HCT116 (cell line): ENCODE measurements around the gene SYNE2. TPM values are rescaled to one million over a fixed set of nuclear protein-coding genes. Genes with fewer than 3 reads are reported as not detected.

Source experiments
- ATAC-seq: fragments of 200-7000 bp; cut with Tn5 transposase; 2 replicates; pipeline ENCODE4 v1.9.1; 2020; ENCODE audit warnings: mild to moderate bottlenecking, moderate library complexity
- BruUV-seq: library from RNA; stranded (reverse); fragments of 400-500 nt; replicated peaks from 2 replicates; lab custom pipeline; 2021; lab: Mats Ljungman, UMichigan
- CTCF ChIA-PET: fragments of 300-600 bp; sonication (Branson Sonifier 250); formaldehyde crosslinking; loops from one replicate; lab custom pipeline; 2021; ENCODE audit warnings: antibody characterized with exemption; lab: Charles Lee
- POLR2A ChIA-PET: fragments of 300-600, 350-600 bp; sonication (Branson Sonifier 250); formaldehyde crosslinking; loops from one replicate; lab custom pipeline; 2021; ENCODE audit warnings: antibody characterized with exemption; lab: Charles Lee
- RAD21 ChIA-PET, 2 experiments: fragments of 300-600 bp; sonication (Branson Sonifier 250); formaldehyde crosslinking; loops; one replicate each; lab custom pipeline; 2023; ENCODE audit warnings: low total read pairs in 2 of 2; ENCODE audit not compliant: uncharacterized antibody in 2 of 2, unreplicated experiment in 2 of 2, low non-redundant PET in 1 of 2; lab: Charles Lee
- DNase-seq: peaks from one replicate; pipeline ENCODE4 v3.0.0-alpha.2; 2010; ENCODE audit warnings: low read depth, low spot score
- H2AFZ ChIP-seq: fragments of 200-600 bp; shearing (Covaris generic), sonication (generic); 2 replicates; pipeline ENCODE4 v1.6.1; 2017; ENCODE audit warnings: low read depth, mixed run types, mixed read lengths, antibody characterized with exemption, low read length; ENCODE audit not compliant: poor library complexity, severe bottlenecking
- H3K27ac ChIP-seq: 2 replicates; pipeline ENCODE4 v1.5.1; 2012; ENCODE audit warnings: low read depth, low read length
- H3K27me3 ChIP-seq: fragments of 200-600 bp; sonication (generic); 2 replicates; pipeline ENCODE4 v1.6.1; 2016; ENCODE audit warnings: mixed run types, low read length, mixed read lengths; ENCODE audit not compliant: insufficient read depth
- H3K36me3 ChIP-seq, 2 experiments: fragments of 200-500 bp in 1 of 2; fragments of 200-600 bp in 1 of 2; sonication (Bioruptor generic) in 1 of 2; sonication (generic) in 1 of 2; 2 replicates each; pipeline versions ENCODE4 v1.5.1 to v1.6.1; 2014 to 2016; ENCODE audit warnings: low read length in 2 of 2, inconsistent platforms in 1 of 2, mixed read lengths in 1 of 2, mixed run types in 1 of 2; ENCODE audit not compliant: insufficient read depth in 2 of 2, control insufficient read depth in 1 of 2
- H3K4me1 ChIP-seq, 2 experiments: fragments of 200-600 bp in 1 of 2; sonication (generic) in 1 of 2; 2 replicates each; pipeline versions ENCODE4 v1.5.1 to v1.6.1; 2012 to 2017; ENCODE audit warnings: low read length in 2 of 2, inconsistent platforms in 1 of 2, mild to moderate bottlenecking in 1 of 2, mixed read lengths in 1 of 2, mixed run types in 1 of 2, moderate library complexity in 1 of 2; ENCODE audit not compliant: insufficient read depth in 2 of 2, control insufficient read depth in 1 of 2
- H3K4me2 ChIP-seq: fragments of 200-600 bp; sonication (generic); 2 replicates; pipeline ENCODE4 v1.6.1; 2017; ENCODE audit warnings: mixed run types, low read length, mixed read lengths
- H3K4me3 ChIP-seq, 2 experiments: fragments of 200-600 bp in 1 of 2; sonication (generic) in 1 of 2; replicated peaks in 1 of 2; 2 replicates each; pipeline ENCODE4 v1.5.1; 2011 to 2016; ENCODE audit warnings: low read length in 2 of 2, control low read depth in 1 of 2, low read depth in 1 of 2, mild to moderate bottlenecking in 1 of 2, mixed read lengths in 1 of 2, mixed run types in 1 of 2
- H3K79me2 ChIP-seq: fragments of 200-600 bp; sonication (generic); 2 replicates; pipeline ENCODE4 v1.6.1; 2017; ENCODE audit warnings: mild to moderate bottlenecking, mixed run types, low read length, moderate library complexity, mixed read lengths; ENCODE audit not compliant: insufficient read depth
- H3K9ac ChIP-seq: fragments of 200-600 bp; sonication (generic); 2 replicates; pipeline ENCODE4 v1.6.1; 2016; ENCODE audit warnings: low read length, mixed read lengths
- H3K9me2 ChIP-seq: fragments of 200-600 bp; sonication (generic), shearing (Covaris generic); 2 replicates; pipeline ENCODE4 v1.6.1; 2017; ENCODE audit warnings: mixed run types, mild to moderate bottlenecking, moderate library complexity; ENCODE audit not compliant: insufficient read depth
- H3K9me3 ChIP-seq, 2 experiments: fragments of 200-500 bp in 1 of 2; fragments of 200-600 bp in 1 of 2; sonication (Bioruptor generic) in 1 of 2; sonication (generic) in 1 of 2; 2 replicates each; pipeline ENCODE4 v1.6.1; 2014 to 2017; ENCODE audit warnings: low read length in 2 of 2, mixed read lengths in 2 of 2, inconsistent platforms in 1 of 2, low read depth in 1 of 2, mild to moderate bottlenecking in 1 of 2, mixed run types in 1 of 2, moderate library complexity in 1 of 2; ENCODE audit not compliant: control insufficient read depth in 1 of 2, insufficient read depth in 1 of 2
- H4K20me1 ChIP-seq: fragments of 200-600 bp; sonication (generic), shearing (Covaris generic); 2 replicates; pipeline ENCODE4 v1.6.1; 2017; ENCODE audit warnings: mixed run types, mild to moderate bottlenecking, moderate library complexity; ENCODE audit not compliant: insufficient read depth
- CBX3 ChIP-seq: IDR thresholded peaks from 2 replicates; pipeline ENCODE4 v1.6.1; 2012; ENCODE audit warnings: low read depth
- CEBPB ChIP-seq: IDR thresholded peaks from 2 replicates; pipeline ENCODE4 v1.6.1; 2012; ENCODE audit warnings: low read depth
- CTCF ChIP-seq, 3 experiments: fragments of 200-600 bp in 1 of 3; sonication (generic) in 1 of 3; IDR thresholded peaks in 2 of 3; conservative IDR thresholded peaks in 1 of 3; 2 replicates each; pipeline ENCODE4 v1.5.1; 2012 to 2017; ENCODE audit warnings: low read depth in 2 of 3, low read length in 2 of 3, antibody characterized with exemption in 1 of 3, borderline replicate concordance in 1 of 3, control low read depth in 1 of 3, mild to moderate bottlenecking in 1 of 3, mixed read lengths in 1 of 3, mixed run types in 1 of 3, moderate library complexity in 1 of 3; ENCODE audit not compliant: insufficient read depth in 1 of 3
- EGR1 ChIP-seq: IDR thresholded peaks from 2 replicates; pipeline ENCODE4 v1.6.1; 2012; ENCODE audit warnings: low read depth
- ELF1 ChIP-seq: IDR thresholded peaks from 2 replicates; pipeline ENCODE4 v1.6.1; 2012; ENCODE audit warnings: low read depth, borderline replicate concordance
- EZH2 ChIP-seq: fragments of 200-600 bp; sonication (generic); IDR thresholded peaks from 2 replicates; pipeline ENCODE4 v1.6.1; 2017; ENCODE audit warnings: antibody characterized with exemption, mixed run types
- EZH2phosphoT487 ChIP-seq: fragments of 200-600 bp; IDR thresholded peaks from 2 replicates; pipeline ENCODE4 v1.6.1; 2018; ENCODE audit warnings: antibody characterized with exemption, borderline replicate concordance
- FOSL1 ChIP-seq: IDR thresholded peaks from 2 replicates; pipeline ENCODE4 v1.6.1; 2012; ENCODE audit warnings: low read depth
- JUND ChIP-seq: IDR thresholded peaks from 2 replicates; pipeline ENCODE4 v1.6.1; 2012
- MAX ChIP-seq: IDR thresholded peaks from 2 replicates; pipeline ENCODE4 v1.6.1; 2012
- POLR2A ChIP-seq: IDR thresholded peaks from 2 replicates; pipeline ENCODE4 v1.7.0; 2011; ENCODE audit warnings: borderline replicate concordance; ENCODE audit not compliant: insufficient read depth, insufficient read length; ENCODE audit errors: extremely low read depth
- POLR2AphosphoS5 ChIP-seq: IDR thresholded peaks from 2 replicates; pipeline ENCODE4 v1.6.1; 2011; ENCODE audit warnings: mild to moderate bottlenecking, low read depth, low read length, moderate library complexity
- RAD21 ChIP-seq: IDR thresholded peaks from 2 replicates; pipeline ENCODE4 v1.6.1; 2012; ENCODE audit warnings: low read depth, mild to moderate bottlenecking
- SIN3A ChIP-seq: IDR thresholded peaks from 2 replicates; pipeline ENCODE4 v1.6.1; 2012; ENCODE audit warnings: low read depth
- SRF ChIP-seq: IDR thresholded peaks from 2 replicates; pipeline ENCODE4 v1.6.1; 2012; ENCODE audit warnings: low read depth
- YY1 ChIP-seq: IDR thresholded peaks from 2 replicates; pipeline ENCODE4 v1.6.1; 2011; ENCODE audit warnings: low read length, low read depth, moderate library complexity, mild to moderate bottlenecking; ENCODE audit not compliant: insufficient replicate concordance; ENCODE audit errors: extremely low read depth
- ZFX ChIP-seq: fragments of 450-650 bp; IDR thresholded peaks from 2 replicates; pipeline ENCODE4 v1.6.1; 2017
- ZNF274 ChIP-seq: fragments of 200-500 bp; sonication (Bioruptor generic); IDR thresholded peaks from 2 replicates; pipeline ENCODE4 v1.6.1; 2014; ENCODE audit warnings: mild to moderate bottlenecking, low read depth, low read length, inconsistent platforms
- intact Hi-C: fragments of 100-400 bp; cut with micrococcal nuclease; formaldehyde crosslinking; loops from 2 replicates; pipeline ENCODE4 v1.10.0; 2022
- total RNA-seq: library from RNA; stranded (reverse); gene quantifications from one replicate; pipeline ENCODE4 v1.2.1, GENCODE V29; 2021; ENCODE audit not compliant: unreplicated experiment
- TF ChIP-seq, protein P1 (sequence below): IDR thresholded peaks from 2 replicates; pipeline ENCODE4 v1.6.1; 2011; ENCODE audit warnings: mild to moderate bottlenecking, low read length, moderate library complexity; ENCODE audit not compliant: insufficient replicate concordance; ENCODE audit errors: extremely low read depth

SYNE2 gene
- total RNA-seq, 1 experiment from 2014 or later = 28.8 TPM

DNA sequence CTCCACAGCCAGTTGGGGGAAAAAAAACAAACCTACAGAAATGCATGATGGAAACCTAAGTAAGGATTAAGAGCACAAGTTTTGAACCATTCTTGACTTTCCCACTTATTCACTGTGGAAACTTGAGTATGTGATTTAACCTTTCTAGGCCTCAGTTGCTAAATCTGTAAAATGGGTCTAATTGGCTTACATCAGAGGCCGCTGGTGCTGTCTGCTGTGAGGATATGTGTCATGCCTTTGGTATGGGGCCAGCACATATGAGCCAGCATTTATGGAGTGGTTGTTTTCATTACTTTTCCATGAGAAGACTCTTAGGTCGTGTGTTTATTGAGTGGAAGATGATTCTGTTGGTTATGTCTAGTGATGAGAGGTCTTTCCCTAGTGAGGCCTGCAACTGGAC, 339.0 kb downstream of the SYNE2 start:
- TF ChIP-seq SIN3A (no peak), ZNF274 (no peak), CBX3 (no peak), ZFX (no peak), CEBPB (no peak), RAD21 (no peak), POLR2A (no peak), EGR1 (no peak), FOSL1 (no peak), POLR2AphosphoS5 (no peak), EZH2phosphoT487 (no peak), EZH2 (no peak), SRF (no peak)
- Histone ChIP-seq H3K9ac (no peak overlapping the region), H3K4me3 (no peak overlapping the region), H3K79me2 (no peaks in the 10 kb centered on the region), H3K27ac (no peak overlapping the region), H3K36me3 (no peaks in the 10 kb centered on the region), H4K20me1 (no peaks in the 10 kb centered on the region), H3K9me2 (no peaks in the 10 kb centered on the region), H3K4me2 (no peak overlapping the region), H2AFZ (no peak overlapping the region), H3K4me1 (peaks cover 0 to 8% of the 10 kb centered on the region in 2 experiments; a peak in 1 of 4 replicates), H3K9me3 (no peaks in the 10 kb centered on the region), H3K27me3 (no peaks in the 10 kb centered on the region)
- CTCF ChIA-PET = no interaction called here
- ATAC-seq = no peak
- DNase-seq = no peak
- POLR2A ChIA-PET = no interaction called here
- RAD21 ChIA-PET = no interaction called here
- no TSS peak for BruUV-seq
- intact Hi-C loops = no loop called here

- H3K4me3 ChIP-seq = no peak overlapping the region
- BruUV-seq = no TSS peak
- ChIA-PET POLR2A (no interaction called here), RAD21 (no interaction called here), CTCF (no interaction called here)
- H3K9me3 ChIP-seq = no peaks in the 10 kb centered on the region
- H4K20me1 ChIP-seq = no peaks in the 10 kb centered on the region
- no peaks in the 10 kb centered on the region for H3K79me2 ChIP-seq
- no peak overlapping the region for H3K27ac ChIP-seq
- H2AFZ ChIP-seq = no peak overlapping the region
- ATAC-seq (no peak), DNase-seq (no peak)
- H3K4me2 ChIP-seq = no peak overlapping the region
- H3K9ac ChIP-seq = no peak overlapping the region
- H3K36me3 ChIP-seq = no peaks in the 10 kb centered on the region
- no peaks in the 10 kb centered on the region for H3K27me3 ChIP-seq
- no peaks in the 10 kb centered on the region for H3K9me2 ChIP-seq
- intact Hi-C loops = no loop called here
- peaks cover 0 to 8% of the 10 kb centered on the region in 2 experiments; a peak in 1 of 4 replicates for H3K4me1 ChIP-seq
- TF ChIP-seq JUND = no peak
- no peak for TF ChIP-seq CBX3
- no peak for TF ChIP-seq CEBPB
- no peak for TF ChIP-seq POLR2AphosphoS5
- no peak for TF ChIP-seq EGR1
- no peak for TF ChIP-seq MAX
- no peak for TF ChIP-seq SRF
- TF ChIP-seq, protein P1, sequence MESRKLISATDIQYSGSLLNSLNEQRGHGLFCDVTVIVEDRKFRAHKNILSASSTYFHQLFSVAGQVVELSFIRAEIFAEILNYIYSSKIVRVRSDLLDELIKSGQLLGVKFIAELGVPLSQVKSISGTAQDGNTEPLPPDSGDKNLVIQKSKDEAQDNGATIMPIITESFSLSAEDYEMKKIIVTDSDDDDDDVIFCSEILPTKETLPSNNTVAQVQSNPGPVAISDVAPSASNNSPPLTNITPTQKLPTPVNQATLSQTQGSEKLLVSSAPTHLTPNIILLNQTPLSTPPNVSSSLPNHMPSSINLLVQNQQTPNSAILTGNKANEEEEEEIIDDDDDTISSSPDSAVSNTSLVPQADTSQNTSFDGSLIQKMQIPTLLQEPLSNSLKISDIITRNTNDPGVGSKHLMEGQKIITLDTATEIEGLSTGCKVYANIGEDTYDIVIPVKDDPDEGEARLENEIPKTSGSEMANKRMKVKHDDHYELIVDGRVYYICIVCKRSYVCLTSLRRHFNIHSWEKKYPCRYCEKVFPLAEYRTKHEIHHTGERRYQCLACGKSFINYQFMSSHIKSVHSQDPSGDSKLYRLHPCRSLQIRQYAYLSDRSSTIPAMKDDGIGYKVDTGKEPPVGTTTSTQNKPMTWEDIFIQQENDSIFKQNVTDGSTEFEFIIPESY = no peak
- no peak for TF ChIP-seq SIN3A
- TF ChIP-seq CTCF (IDR thresholded peaks at IDR 0.05 in 2 of 3, conservative IDR thresholded peaks at IDR 0.05 in 1 of 3; ENCODE audit: borderline replicate concordance in 1 of 3, insufficient read depth in 1 of 3, low read depth in 2 of 3, low read length in 2 of 3) = no peak
- TF ChIP-seq POLR2A = no peak
- no peak for TF ChIP-seq FOSL1
- no peak for TF ChIP-seq EZH2phosphoT487
- TF ChIP-seq YY1 = no peak
- TF ChIP-seq RAD21 = no peak
- TF ChIP-seq ELF1 = no peak
These were observed 341.0 kb downstream of the SYNE2 start for GRCh38 chr14:64193821-64194220.
